NCI-H446 (cell line): ENCODE data around the gene KIAA1614.
"Not testable (repeated sequence)": the region's sequence is repeated elsewhere in the genome, so short reads cannot be mapped to it uniquely, and the experiment has no call there.

Source experiments
- DNase-seq, 2 experiments: peaks; one replicate each; lab custom pipeline; 2025; lab: John Stamatoyannopoulos, UW

Gene KIAA1614

DNA sequence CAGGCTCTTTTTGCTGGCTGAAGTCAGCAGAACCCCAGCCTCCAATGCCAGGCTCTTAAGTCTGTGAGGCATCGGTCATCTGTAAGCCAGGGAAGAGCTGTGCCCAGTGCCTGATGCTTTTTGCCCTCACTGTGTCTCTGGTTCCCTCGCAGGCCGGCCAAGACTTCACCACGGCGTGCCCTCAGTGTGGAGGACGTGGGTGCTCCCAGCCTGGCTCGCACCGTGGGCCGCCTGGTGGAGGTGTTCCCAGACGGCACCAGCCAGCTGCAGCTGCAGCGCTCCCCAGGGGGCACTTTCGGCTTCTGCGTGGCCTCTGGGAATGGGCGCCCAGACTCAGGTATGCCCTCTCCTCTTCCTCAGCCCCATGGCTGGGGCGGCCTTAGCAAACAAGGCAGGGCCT, 32.5 kb downstream of the KIAA1614 start:
- DNase-seq, result no peak

DNA sequence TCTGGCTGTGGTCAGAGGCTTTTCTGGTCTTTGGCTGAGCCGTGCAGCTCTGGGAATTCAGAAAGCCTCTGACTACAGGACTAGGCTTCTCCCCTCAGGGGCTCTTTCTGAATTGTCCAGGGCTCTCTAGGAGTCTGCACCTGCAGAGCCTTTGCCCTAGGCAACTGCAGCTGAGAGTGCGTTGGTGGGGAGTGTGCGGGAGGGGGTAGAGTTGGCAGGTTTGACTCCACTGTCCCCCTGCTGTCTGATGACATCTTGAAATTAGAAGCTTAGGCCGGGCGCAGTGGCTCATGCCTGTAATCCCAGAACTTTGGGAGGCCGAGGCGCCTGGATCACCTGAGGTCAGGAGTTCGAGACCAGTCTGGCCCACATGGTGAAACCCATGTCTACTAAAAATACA, 32.9 kb downstream of the KIAA1614 start:
- DNase-seq, result no peak

- no peak for DNase-seq
Observed at GRCh38 chr1:180946056-180946455, 33.4 kb downstream of the KIAA1614 start.

GRCh38 chr1:180946541-180947498, 34.1 kb downstream of the KIAA1614 start:
- no peak for DNase-seq

DNA sequence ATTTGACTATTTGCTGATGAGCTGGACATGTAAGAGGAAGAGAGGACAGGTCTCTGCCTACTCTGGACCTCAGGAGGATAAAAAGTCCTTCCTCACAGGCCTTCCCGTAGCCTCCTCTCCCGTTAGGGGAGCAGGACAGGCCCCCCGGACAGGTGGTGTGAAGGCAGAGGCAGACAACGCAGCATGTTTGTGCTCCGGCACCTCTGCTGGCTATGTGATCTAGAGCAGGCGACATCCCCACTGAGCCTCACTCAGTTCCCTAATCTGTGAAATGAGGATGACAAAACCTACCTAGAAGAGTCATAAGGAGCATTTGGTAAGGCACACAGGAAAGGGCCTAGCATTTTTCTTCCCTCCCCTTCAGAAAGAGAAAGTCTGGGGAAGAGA, 34.8 kb downstream of the KIAA1614 start:
- DNase-seq, result no peak

DNA sequence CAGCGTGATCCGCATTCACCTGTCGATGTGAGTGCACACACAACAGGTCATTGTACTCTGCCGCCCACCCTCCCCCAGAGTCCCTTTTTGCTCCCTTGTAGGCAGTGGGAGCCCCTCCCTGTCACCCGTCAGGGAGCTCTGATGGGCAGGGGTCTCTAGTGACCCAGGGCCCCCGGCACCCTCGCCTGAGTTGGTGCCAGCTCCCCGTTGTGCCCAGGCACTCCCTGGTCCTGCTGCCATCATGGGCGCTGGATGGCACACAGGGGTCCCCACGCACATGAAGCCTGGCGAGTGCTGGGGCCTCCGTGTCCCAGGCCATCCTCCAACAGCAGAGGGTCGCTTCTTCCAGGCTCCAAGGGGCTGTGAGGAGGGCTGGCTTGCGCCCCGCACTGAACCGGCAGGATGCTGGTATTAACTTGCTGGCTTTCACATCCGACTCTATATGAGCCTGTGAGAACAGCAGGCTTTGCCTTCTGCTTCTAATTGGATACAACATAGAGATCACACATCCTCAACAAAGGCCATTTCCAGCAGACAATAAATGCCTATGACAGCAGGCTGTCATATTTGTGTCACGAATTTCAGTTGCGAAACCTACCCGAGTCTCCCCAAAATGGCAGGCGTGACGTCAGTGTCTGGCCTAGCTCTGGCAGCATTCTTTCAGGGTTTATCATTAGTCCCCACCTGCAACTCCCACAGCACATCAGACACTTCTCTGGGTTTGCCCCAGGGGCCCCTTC, 35.4 kb downstream of the KIAA1614 start:
- no peak for DNase-seq

DNA sequence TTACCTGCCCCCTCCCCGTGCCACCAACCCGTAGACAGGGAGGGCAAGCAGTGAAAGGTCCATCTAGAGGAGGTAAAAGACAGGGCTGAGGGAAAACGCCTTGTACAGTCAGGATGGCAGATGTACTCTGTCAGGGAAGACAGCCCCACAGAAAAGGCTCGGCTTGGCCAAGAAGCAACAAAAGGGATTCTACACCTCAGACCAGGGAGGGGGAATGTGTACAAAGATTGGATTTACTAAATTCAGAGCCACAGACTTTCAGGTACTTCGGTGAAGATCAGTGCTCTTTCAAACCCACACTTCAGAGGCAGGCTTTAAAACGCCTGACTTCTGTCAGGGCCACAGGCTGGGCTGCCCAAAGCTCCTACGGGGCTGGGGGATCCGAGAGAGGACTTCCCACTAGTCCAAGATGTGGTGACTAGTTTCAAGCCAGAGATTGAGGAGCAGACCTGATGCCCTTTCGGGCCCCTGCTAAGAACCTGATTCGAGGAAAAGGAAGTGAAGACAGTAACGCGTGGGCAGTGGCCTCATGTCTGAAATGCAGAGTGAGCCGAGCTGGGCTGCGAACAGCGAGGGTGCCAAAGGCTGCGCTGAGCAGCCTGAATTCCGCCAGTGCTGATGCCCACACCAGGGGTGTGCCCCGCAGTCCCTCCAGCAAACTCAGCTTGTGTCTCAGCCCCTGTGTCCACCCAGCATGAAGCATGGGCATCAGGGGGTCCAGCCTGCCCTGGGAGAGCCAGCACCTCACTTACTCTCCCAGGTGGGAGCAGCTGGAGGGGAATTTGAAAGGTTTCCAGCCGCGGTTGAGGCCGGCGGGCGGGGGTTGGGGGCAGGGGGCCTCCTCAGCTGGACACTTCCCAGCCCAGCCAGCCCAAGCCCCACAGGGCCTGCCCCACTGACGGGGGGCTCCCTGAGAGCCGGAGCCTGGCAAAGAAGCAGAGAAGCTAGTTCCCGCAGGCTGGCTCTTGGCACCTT, 36.2 kb downstream of the KIAA1614 start:
- no peak for DNase-seq

DNA sequence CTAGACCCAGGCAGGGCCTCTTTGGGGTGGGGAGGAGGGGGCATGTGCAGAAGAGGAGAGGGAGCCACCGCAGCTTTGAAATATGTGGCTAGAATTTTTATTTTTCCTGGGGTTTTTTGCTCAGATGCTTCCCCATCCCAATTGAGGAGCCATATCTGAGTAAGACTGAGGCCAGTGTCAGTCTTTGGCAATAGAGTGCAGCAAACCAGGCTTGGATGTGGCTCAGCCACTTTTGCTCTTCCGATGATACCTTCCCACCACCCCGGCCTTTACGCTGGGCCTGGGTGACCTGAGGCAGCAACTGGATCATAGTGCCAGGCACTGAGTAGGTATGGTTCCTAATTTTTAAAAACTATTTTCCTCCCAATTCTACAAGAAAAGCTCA, 36.9 kb downstream of the KIAA1614 start:
- no peak for DNase-seq

DNA sequence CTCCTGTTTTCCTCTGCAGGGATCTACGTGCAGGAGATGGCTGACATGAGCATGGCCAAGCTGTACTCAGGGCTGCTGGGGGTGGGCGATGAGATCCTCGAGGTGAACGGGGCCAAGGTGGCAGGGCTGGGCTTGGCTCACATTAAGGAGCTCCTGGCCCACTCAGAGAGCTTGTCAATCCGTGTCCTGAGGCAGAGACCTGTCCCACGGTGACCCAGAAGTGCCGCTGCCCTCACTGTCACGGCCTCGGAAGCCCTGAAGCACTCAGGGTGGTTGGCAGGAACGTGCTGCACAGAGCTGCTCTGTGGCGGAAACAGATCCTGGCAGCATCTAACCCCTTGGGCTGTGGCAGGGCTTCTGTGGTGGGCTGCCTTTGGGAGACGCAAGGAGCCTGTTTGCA, 37.6 kb downstream of the KIAA1614 start:
- no peak for DNase-seq

DNA sequence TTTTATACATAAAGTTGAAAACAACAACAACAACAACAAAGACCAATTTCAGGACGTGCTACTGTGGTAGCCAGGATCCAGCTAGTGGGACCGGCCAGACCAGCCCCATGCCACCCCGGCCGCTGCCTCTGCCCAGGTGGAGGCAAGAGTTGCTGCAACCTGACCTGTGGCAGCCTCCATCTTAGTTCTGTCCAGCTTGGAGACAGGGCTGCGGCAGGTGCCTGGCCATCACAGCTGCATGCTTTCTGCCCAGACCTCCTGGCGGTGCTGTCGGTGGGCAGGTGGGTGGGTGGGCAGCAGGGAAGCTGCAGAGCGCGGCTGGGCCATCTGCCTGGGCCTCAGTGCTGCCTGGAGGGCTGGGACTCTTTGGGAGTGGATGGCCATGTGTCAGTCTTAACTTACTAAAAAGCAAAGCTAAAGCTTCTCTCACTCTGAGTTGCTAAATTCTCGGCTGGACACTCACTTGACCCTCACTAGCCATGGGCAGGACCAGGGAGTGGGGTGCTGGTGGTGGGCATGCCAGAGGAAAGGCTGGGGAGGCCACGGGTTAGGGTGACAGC, 38.6 kb downstream of the KIAA1614 start:
- DNase-seq, result no peak

- DNase-seq, result no peak
Observed at GRCh38 chr1:180951836-180952656, 39.3 kb downstream of the KIAA1614 start.

DNA sequence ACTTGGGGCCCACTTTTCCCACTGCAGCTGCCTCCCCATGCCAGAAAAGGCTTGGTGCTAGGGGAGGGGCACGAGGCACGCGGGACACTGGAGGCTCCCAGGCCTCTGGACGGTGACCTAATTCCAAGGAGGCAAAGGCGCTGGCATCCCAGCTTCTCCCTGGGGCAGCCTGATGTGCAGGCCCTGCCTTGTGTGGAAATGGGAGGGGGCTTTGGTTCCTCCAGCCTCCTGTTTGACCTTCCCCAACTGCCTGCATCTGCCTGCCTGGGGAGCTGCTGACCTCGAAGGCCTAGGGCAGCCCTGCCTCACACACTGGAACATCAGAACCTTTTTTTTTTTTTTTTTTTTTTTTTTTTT, 39.9 kb downstream of the KIAA1614 start:
- no peak for DNase-seq

- no peak for DNase-seq
Observed at GRCh38 chr1:180953291-180954004, 40.8 kb downstream of the KIAA1614 start.

DNA sequence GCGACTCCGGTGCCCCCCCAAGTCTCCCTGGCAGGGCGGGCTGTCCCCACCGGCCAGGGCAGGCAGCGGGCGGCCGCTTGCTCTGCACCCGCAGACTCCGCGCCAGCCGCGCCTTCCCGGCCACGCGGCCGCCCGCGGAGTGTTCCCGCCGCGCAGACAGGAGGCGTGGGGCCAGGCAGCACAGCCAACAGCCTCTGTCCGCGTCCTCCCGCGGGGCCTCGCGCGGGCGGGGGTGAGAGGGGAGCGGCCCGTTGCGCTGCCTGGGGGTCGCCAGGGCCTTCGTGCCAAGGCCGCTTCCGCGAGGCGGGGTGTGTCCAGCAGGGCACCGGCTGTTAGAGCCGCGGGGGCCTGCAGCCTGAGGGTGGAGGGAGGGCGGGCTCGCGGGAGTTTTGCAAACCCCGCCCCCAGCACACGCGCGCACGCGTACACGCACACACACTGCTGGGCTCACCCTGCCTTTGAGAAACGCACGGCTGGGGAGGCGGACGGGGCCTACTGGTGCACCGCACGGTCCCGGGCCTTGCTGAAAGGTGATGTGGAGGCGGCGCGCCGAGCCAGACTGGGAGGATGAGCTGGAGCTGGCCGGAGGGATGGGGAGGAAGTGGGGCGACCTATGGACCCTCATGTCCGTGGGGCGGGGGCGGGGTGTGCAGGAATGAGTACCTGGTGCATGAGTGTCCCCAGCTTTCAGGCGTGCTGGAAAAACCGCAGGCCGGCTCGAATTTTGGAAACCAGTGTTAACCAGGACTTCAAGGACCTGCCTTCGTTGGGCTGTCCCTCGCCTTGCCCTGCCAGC, 41.5 kb downstream of the KIAA1614 start:
- DNase-seq, result no peak

GRCh38 chr1:180954801-180955165, 42.1 kb downstream of the KIAA1614 start:
- no peak for DNase-seq

DNA sequence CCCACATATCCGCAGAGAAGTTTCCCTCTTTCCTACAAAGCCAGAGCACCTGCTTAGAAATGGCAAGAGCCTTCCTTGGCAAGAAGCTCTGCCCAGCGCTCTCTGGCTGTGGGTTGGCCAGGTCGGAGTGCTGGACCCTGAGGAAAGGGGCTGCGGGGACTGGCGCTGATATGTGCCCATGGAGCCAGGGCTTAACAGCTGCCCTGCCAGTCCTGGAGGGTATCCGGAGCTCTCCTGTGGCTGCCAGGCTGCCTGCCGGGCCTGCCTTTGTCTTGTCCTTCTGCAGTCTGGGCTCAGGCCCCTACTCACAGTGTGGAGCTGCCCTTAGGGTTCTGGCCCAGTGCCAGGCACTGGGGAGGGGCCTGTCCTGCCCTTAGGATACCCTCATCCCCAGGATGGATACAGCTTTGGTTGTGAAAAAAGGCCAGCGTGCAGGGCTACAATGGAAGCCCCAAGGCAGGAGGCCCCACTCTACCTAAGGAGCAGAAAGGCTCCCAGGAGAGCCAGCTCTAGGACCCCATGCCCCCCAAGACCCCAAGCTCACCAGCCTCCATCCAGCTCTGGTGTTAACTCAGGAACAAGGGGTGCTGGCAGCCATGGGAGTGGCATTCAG, 43.4 kb downstream of the KIAA1614 start:
- peak; percentile 91 to 98 for DNase-seq

GRCh38 chr1:180959620-180960019, 46.9 kb downstream of the KIAA1614 start:
- not testable (repeated sequence) for DNase-seq

DNA sequence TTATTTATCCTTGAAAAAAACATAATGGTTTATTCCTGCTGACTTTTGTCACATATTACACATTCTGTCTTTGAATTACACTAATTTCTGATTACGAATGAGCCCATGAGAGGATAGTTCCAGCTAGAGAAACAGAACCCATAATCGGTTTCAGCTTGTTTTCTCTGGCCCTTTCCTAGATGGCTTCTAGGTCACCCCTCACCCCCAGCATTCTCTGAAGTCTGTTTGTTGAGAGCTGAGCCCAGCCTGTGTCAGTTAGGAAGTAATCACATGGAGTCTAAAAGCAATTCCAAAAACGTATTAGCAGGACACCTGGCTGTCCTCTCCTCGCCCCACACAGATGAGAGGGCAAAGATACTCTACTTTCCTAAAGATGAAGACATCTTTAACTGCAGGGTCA, 48.9 kb downstream of the KIAA1614 start:
- DNase-seq, result no peak

GRCh38 chr1:180962178-180962577, 49.5 kb downstream of the KIAA1614 start:
- DNase-seq, result no peak
